Head of caudate nucleus (tissue), 42 donors: ENCODE measurements around the gene SLX9.

Experiments used
- DNase-seq, 42 donors: peaks; one replicate each; pipeline versions ENCODE4 v3.0.0 to v3.0.0-alpha.2; 2020 to 2021; ENCODE audit warnings: mixed read lengths in 7 of 42
- intact Hi-C: fragments of 100-400 bp; cut with DNase I; formaldehyde crosslinking; loops from one replicate; pipeline ENCODE4 v1.15.0; 2022

SLX9 gene

GRCh38 chr21:44951186-44951915 is 11.5 kb downstream of the SLX9 start:
- intact Hi-C loops = no loop called here

DNA sequence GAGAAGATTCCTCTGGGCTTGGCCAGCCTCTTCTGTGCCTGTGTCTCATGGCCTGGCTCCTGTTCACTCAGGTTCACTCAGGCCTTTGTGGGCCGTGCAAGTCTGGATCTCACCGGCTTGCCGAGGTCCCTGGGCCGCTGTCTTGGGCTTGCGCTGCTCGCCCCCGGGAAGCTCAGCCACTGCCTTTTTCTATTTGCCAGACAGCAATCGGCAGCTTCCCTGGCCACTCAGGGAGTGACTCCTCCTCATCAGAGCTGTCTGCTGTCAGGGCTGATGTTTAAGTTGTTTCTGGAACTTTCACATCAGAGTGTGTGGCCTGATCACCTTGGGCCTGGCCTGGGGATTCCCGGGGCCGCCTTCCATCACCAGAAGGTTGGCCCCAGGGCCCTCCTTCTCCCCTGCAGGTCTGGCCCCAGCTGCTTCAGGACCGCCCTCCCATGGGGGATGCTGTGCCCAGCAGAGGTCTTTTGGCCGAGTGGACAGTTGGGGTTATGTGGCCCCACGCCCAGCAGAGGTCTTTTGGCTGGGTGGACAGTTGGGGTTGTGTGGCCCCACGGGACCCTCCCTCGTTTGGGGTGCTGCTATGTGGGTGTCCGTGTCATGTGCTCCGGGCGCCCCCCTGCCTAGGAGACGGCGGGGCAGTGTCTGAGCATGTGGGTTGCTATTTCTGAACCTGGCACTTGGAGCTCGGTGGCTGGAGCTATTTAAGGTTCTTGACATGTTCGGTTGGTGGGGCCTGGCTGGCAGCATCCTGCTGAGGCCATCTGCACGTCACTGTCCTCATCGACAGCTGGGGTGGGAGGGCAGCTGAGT is 12.5 kb downstream of the SLX9 start:
- intact Hi-C loops = no loop called here

More at GRCh38 chr21:44951186-44951915, 11.5 kb downstream of the SLX9 start:
- no peak for DNase-seq

GRCh38 chr21:44952929-44953627 is 13.2 kb downstream of the SLX9 start:
- intact Hi-C loops = no loop called here
- no peak for DNase-seq

More for the DNA sequence above, 12.5 kb downstream of the SLX9 start:
- DNase-seq = no peak

GRCh38 chr21:44953628-44954021 is 13.8 kb downstream of the SLX9 start:
- intact Hi-C loops = no loop called here
- no peak for DNase-seq

GRCh38 chr21:44954281-44954771 is 14.5 kb downstream of the SLX9 start:
- no peak for DNase-seq
- intact Hi-C loops = no loop called here

GRCh38 chr21:44955141-44955797 is 15.4 kb downstream of the SLX9 start:
- DNase-seq = peak in 40 of 42 donors; percentile 49 to 90 (median 76)
- intact Hi-C loops = no loop called here

DNA sequence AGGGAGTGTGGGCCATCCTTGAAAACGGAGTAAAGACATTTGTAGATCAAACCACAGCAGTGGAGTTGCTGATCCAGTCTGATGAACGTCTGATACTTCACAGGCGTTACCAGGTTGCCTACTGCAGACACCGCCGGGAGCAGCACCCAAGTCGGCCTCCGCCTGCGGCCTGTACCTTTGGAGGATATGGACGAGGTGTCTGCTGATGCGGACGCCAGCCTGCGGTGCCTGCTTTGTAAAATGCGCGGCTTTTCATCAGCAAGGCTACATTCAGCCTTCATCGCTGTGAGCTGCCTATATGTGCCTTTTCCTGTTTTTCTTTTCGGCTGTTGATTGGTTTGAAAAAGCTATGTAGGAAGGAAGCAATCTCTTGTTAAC is 16.0 kb downstream of the SLX9 start:
- intact Hi-C loops = no loop called here
- DNase-seq = peak in 1 of 42 donors; percentile 47

DNA sequence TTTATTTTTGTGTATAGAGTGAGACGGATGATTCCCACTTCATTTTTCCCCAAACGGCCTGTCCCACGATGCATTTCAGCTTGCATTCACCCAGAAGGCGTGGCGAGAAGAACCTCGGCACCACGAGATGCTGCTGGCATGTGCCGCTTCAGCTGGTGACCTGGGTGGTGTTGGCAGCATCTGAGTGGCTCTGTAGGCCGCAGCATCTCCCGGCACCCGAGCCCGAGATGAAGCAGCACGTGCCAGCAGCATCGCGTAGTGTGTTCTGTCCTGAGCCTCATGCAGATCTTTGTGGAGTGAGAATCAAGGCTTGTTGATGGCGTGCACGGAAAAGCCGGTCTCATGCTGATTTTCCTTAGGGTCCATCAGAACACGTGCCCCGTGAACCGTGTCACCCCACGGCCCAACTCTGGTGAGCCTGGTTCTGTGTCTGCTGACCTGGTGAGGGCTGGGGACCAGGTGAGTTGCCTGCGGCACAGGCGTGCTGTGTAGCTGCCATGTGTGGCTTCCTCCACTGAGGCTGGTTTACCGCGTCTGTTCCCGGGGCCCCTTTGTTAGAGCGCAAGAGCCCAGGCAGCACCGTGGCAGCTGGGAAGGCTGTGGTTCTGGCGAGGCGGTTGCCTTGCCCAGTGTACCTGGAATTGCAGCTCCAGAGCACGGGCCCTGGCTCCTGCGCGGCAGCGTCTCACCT is 16.7 kb downstream of the SLX9 start:
- no peak for DNase-seq
- intact Hi-C loops = no loop called here

DNA sequence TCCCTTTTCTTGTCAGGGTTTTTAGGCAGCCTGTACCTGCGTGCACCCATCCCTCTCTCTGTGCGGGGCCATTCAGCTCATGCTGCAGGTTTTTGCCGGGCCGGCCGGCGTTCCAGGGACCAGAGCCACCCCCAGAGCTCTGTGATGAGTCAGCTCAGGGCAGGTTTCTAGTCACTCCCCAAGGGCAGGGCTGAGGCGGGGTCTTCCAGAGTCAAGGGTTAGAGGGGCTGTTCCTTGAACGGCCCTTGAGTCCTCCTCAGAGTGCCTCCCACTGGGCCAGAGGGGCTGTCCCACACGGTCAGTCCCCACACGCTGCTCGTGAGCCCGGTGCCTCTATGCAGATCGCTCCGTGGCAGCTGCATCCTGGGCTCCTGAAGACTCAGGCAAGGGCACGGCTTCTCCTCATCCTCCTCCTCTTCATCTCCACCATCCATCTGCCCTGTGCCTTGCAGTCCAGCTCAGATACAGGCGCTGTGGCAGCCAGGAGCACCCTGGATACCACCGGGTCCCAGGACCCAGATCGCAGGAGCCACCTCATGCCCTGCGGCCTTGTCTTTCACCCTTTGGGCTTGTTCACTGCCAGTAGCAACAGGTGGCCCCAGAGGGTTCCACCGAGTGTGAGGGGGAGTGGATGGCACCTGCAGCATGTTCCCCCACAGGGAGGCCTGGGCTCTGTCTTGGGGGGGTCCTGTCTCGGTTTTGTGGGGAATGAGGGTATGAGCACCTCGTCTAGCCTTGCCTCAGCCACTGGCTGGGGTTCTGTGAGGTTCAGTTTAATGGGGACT is 17.4 kb downstream of the SLX9 start:
- intact Hi-C loops = no loop called here
- no peak for DNase-seq

DNA sequence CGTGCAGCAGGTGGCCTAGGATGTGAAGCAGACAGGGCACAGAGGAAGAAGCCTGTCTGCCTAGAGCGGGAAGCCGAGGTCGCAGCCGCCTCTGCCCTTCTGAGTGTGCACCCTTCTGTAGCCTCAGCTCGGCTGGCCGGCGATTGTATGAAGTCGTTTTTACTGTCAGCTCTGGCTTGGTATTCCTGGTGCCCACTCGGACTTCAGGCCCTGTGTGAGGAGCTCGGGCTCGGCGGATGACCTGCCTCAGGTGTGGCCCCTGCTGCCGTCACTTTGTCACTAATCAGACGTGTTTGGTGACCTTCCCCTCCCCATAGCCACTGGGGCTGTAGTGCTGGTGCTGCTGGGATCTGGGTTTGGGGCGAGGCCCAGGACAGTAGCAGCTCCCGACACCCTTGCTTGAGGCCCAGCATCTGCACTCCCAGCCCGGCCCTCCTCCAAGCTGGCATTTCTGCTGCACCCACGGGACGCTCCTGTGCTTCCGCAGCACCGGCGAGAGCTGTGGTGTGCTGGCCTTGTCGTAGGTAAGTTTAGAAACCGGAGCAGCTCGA is 18.1 kb downstream of the SLX9 start:
- intact Hi-C loops = no loop called here

GRCh38 chr21:44958471-44959191 is 18.8 kb downstream of the SLX9 start:
- intact Hi-C loops = no loop called here
- DNase-seq = peak in 17 of 42 donors; percentile 20 to 72 (median 49)

More for the DNA sequence above, 18.1 kb downstream of the SLX9 start:
- DNase-seq = no peak

- DNase-seq = no peak
Measured at GRCh38 chr21:44959376-44960091, 19.7 kb downstream of the SLX9 start.

DNA sequence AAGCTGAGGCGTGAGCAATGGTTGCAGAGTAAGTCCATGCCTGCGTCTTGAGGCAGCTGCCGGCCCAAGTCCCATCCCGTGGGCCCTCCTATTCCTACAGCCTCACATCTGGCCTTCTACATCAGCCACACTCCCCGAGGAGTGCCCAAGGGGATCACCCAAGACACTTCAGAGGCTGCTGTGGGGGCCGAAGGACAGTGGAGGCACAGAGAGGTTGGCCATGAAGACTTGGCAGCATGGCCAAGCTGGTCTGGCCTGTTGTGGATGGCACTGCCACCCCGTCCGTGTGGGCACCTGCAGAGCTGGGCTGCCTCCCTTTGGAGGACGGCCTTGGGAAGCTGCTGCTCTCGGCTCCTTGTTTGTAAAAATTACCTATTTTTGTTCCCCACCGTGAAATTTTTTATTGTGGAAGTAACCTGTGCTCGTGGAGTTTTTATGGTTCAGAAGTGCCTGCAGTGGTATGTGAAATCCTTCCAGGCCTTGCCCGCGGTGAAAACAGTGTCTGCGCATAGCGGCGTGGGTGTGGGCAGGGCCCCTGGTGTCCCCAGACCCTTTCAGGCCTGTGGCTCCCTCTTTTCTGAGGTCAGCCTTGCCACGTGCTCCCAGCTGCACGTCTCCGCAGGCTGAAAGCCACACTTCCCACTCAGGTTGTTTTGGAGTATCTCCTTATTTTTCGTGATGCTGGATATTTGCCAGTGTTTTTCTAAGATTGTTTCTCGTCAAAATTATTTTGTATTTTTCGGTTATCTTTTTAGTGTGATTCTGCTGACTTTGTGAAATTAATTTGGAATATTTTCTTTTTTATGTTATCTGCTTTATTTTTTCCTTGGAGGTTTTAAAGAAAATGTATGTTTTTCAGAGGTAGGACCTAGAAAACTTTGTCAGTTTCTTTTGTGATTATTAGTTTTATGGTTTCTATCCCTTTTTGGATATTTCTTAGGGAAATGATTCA is 20.6 kb downstream of the SLX9 start:
- DNase-seq = no peak
- intact Hi-C loops = no loop called here

More at GRCh38 chr21:44959376-44960091, 19.7 kb downstream of the SLX9 start:
- intact Hi-C loops = no loop called here

DNA sequence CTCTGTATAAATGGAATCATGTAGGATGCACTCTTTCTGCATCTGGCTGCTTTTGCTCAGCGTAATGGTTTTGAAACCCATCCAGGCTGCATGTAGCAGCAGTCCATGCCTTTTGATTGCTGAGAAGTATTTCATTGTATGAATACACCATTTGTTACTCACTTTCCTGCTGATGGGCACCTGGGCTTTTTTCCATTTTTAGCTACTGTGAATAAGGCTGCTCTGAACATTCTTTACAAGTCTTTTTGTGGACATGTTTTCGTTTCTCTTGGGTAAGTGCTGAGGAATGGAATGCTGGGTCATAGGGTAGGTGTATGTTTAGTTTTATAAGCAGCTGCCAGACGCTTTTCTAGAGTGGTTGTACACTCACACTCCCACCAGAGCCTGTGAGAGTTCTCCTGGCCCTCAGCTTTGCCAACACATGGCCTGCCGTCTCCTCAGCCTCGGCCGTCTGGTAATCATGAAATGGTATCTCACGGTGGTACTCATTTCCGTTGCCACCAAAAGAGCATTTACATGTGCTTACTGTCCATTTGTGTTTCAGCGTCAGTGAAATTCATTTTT is 22.7 kb downstream of the SLX9 start:
- DNase-seq = no peak
- intact Hi-C loops = no loop called here

DNA sequence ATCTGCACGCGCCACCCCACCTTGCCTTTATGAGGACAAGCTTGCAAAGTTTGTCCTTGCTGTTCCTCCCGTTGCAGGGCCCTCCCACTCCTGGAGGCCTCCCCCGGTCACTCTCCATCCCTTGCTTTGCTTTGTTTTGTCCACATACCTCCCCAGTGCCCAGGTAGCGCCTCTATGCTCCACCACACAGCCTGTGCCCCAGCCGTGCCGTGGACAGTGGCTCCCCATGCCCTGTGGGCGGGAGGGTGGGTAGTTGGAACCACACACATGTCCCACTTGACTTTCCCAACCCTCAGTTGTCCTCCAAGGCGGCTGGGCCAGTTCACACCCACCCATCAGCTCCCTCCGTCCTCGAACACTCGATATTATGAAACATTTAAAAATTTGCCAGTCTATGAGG is 24.6 kb downstream of the SLX9 start:
- no peak for DNase-seq
- intact Hi-C loops = no loop called here
